HEK293T (cell line): ENCODE measurements around the gene SH3RF2.

ENCODE experiments used
- CTCF ChIA-PET: fragments of 350-600 bp; formaldehyde crosslinking; extraction: SDS; loops from one replicate; lab custom pipeline; 2021; ENCODE audit warnings: antibody characterized with exemption, inconsistent platforms; lab: Yijun Ruan, JAX
- POLR2A ChIA-PET: fragments of 350-600 bp; formaldehyde crosslinking; extraction: SDS; loops from one replicate; lab custom pipeline; 2020; ENCODE audit warnings: antibody characterized with exemption, inconsistent platforms; lab: Yijun Ruan, JAX
- DNase-seq: peaks from one replicate; pipeline ENCODE4 v3.0.0; 2012; ENCODE audit warnings: mixed read lengths; ENCODE audit errors: extremely low spot score
- ARNT ChIP-seq: fragments of 450-650 bp; IDR thresholded peaks from 2 replicates; pipeline ENCODE4 v1.6.1; 2017; ENCODE audit warnings: mild to moderate bottlenecking
- BHLHE40 ChIP-seq: fragments of 450-650 bp; IDR thresholded peaks from 2 replicates; pipeline ENCODE4 v1.6.1; 2016; ENCODE audit warnings: mild to moderate bottlenecking, moderate library complexity, borderline replicate concordance
- CTBP1 ChIP-seq: fragments of 450-650 bp; IDR thresholded peaks from 2 replicates; pipeline ENCODE4 v1.6.1; 2016; ENCODE audit warnings: borderline replicate concordance
- ELF4 ChIP-seq: fragments of 450-650 bp; IDR thresholded peaks from 2 replicates; pipeline ENCODE4 v1.6.1; 2017; ENCODE audit warnings: antibody characterized with exemption
- FOXA1 ChIP-seq: fragments of 450-650 bp; IDR thresholded peaks from 2 replicates; pipeline ENCODE4 v1.6.1; 2016; ENCODE audit warnings: mild to moderate bottlenecking
- FOXK2 ChIP-seq: fragments of 450-650 bp; IDR thresholded peaks from 2 replicates; pipeline ENCODE4 v1.6.1; 2016; ENCODE audit warnings: mild to moderate bottlenecking
- FOXM1 ChIP-seq: fragments of 450-650 bp; IDR thresholded peaks from 2 replicates; pipeline ENCODE4 v1.6.1; 2017; ENCODE audit warnings: mild to moderate bottlenecking, borderline replicate concordance
- HDGF ChIP-seq: fragments of 450-650 bp; IDR thresholded peaks from 2 replicates; pipeline ENCODE4 v1.6.1; 2017; ENCODE audit warnings: antibody characterized with exemption, borderline replicate concordance
- L3MBTL2 ChIP-seq: fragments of 450-650 bp; conservative IDR thresholded peaks from 2 replicates; pipeline ENCODE4 v1.6.1; 2016; ENCODE audit warnings: mild to moderate bottlenecking
- LEF1 ChIP-seq: fragments of 450-650 bp; IDR thresholded peaks from 2 replicates; pipeline ENCODE4 v1.6.1; 2017; ENCODE audit warnings: mild to moderate bottlenecking, borderline replicate concordance
- NFRKB ChIP-seq: fragments of 450-650 bp; IDR thresholded peaks from 2 replicates; pipeline ENCODE4 v1.6.1; 2016; ENCODE audit warnings: mild to moderate bottlenecking, moderate library complexity
- SP1 ChIP-seq: fragments of 450-650 bp; IDR thresholded peaks from 2 replicates; pipeline ENCODE4 v1.6.1; 2017
- SUZ12 ChIP-seq: fragments of 450-650 bp; IDR thresholded peaks from 2 replicates; pipeline ENCODE4 v1.6.1; 2016; ENCODE audit warnings: mild to moderate bottlenecking
- TARDBP ChIP-seq: fragments of 450-650 bp; IDR thresholded peaks from 2 replicates; pipeline ENCODE4 v1.6.1; 2016
- ZNF384 ChIP-seq: fragments of 450-650 bp; IDR thresholded peaks from 2 replicates; pipeline ENCODE4 v1.6.1; 2016
- TF ChIP-seq, protein P1 (sequence below): fragments of 450-650 bp; IDR thresholded peaks from 2 replicates; pipeline ENCODE4 v1.6.1; 2016

Gene SH3RF2

DNA sequence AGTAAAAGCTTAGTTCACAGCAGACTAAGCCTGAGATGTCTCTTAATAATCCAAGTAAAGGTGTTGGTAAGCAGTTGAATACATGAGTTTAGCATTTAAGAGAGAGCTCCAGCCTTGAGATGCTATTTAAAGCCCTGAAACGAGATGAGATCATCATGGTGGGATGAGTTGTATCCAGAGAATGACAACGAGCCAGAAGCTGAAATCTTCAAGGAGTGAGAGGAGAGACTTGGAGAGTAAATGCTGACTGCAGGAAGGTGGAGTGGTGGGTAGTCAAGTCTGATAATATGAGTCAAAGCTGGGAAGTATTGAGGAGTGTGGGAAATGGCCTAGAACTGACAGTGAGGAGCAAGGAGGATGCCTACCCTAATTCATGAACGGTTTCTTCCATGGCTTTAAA lies 115.3 kb downstream of the SH3RF2 start:
- CTCF ChIA-PET = interaction anchor here (1.1 kb wide), 1 partner anchor 11 kb away, joined by 9 read pairs; no protein-coding TSS in a partner anchor
- POLR2A ChIA-PET = no interaction called here
- TF ChIP-seq CTBP1 = no peak
- no peak for DNase-seq

DNA sequence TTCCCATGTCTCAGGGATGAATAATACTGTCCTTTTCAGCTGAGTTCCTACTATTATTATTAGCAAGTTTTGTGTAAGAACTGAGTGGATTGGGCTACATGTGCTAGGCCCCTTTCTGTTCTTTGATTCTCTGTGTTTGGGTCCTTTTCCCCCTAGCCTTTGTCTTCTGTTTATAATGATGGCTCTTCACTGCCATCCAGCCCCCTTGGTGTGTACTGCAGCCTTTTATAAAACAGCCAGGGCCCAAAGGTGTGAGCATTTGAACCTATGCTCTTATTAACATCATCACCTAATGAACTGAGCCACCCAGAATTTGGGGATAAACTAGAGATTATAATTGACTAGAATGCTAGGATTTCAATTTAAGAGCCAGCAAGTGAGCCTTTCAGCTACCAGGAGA lies 116.4 kb downstream of the SH3RF2 start:
- DNase-seq = peak; percentile 32
- CTCF ChIA-PET = interaction anchor here (1.2 kb wide), 1 partner anchor 10 kb away, joined by 4 read pairs; no protein-coding TSS in a partner anchor
- TF ChIP-seq CTBP1 (no peak), FOXA1 (no peak)
- POLR2A ChIA-PET = no interaction called here

DNA sequence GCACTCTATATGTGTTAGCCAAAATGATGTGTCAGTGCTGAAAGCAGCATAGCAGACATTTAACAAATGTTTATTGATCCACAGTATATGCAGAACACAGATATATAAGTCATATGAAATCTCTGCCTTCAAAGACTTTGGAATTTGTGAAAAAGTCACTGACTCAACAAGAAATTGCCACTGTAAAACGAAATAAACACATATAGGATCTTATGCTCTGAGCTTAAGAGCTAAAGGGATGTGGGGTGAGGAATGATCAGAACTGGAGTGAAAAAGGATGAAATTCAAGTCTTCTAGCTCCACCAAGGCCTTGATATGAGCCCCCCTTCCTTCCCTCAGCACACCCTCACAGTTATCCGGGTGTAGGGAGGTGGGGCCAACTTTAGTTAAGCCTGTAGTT lies 119.1 kb downstream of the SH3RF2 start:
- DNase-seq = no peak
- CTCF ChIA-PET = no interaction called here
- POLR2A ChIA-PET = no interaction called here
- TF ChIP-seq BHLHE40 (no peak), HDGF (no peak), NFRKB (no peak), ZNF384 (no peak), SUZ12 (no peak), CTBP1 (no peak), L3MBTL2 (no peak), FOXA1 (no peak)

DNA sequence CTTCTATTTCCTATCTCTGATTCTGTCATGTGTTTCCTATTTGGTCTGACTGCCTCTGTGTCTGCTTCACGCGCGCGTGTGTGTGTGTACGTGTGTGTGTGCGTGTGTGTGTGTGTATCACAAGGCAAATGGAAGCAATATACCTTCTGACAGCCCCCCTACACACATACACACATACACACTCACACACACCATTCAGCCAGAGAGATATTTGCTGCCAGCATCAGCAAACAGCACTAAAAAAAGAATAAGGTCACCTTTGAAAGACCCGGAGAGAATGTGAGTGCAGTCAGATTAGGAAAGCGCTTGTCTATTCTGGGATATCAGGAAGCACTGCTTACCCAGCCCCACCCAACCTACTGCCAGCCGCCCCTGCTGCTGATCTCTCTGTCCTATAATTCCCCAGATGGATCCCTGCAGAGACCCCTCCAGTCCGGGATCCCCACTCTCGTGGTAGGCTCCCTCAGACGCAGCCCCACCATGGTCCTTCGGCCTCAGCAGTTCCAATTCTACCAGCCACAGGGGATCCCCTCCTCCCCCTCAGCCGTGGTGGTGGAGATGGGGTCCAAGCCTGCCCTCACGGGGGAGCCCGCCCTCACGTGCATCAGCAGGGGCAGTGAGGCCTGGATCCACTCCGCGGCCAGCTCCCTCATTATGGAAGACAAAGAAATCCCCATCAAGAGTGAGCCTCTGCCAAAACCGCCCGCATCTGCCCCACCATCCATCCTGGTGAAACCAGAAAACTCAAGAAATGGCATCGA lies 123.3 kb downstream of the SH3RF2 start:
- TF ChIP-seq FOXK2 = no peak
- no peak for TF ChIP-seq ARNT
- TF ChIP-seq, protein P1, sequence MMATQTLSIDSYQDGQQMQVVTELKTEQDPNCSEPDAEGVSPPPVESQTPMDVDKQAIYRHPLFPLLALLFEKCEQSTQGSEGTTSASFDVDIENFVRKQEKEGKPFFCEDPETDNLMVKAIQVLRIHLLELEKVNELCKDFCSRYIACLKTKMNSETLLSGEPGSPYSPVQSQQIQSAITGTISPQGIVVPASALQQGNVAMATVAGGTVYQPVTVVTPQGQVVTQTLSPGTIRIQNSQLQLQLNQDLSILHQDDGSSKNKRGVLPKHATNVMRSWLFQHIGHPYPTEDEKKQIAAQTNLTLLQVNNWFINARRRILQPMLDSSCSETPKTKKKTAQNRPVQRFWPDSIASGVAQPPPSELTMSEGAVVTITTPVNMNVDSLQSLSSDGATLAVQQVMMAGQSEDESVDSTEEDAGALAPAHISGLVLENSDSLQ = no peak
- no peak for TF ChIP-seq NFRKB
- no peak for TF ChIP-seq LEF1
- TF ChIP-seq FOXM1 = no peak
- TF ChIP-seq ELF4 = no peak
- TF ChIP-seq HDGF = no peak
- TF ChIP-seq BHLHE40 = no peak
- CTCF ChIA-PET = no interaction called here
- POLR2A ChIA-PET = no interaction called here
- no peak for DNase-seq

DNA sequence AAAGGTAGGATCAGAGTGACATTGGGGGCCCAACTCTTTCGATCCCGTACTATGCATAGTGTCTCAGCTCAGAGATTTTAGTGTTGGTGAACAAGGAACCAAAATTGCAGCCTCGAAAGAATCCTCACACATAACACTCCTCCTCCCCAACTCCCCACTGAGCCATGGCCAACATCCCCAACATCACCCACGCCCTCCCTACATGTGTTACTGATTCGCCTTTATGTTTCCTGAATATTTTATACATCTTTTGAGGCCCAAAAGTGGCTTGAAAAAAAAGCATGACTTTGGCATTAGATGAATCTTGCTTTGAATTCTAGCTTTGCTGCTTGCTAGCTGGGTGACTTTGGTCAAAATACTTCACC lies 123.8 kb downstream of the SH3RF2 start:
- no peak for DNase-seq
- CTCF ChIA-PET = no interaction called here
- TF ChIP-seq HDGF (no peak), LEF1 (no peak), TARDBP (no peak), ELF4 (no peak), CTBP1 (no peak), L3MBTL2 (no peak)
- TF ChIP-seq, protein P1 = no peak
- POLR2A ChIA-PET = no interaction called here

DNA sequence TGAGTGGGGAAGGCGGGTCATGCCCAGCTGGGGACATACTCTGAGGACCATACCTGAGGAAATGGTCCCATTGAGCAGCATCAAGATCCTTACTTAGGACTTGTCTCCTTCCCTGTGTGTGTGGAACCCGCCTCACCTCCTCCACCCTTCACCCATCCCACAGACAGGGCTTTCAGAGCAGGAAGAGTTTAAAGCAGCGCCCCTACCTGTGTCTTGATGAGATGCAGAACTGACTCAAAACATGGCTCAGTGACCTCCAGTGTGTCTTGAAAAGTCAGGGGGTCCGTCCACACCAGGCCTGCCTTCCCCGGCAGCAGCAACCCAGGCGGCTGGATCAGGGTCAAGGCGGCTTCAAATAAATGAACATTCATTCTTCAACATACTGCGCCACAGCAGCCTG lies 130.6 kb downstream of the SH3RF2 start:
- TF ChIP-seq TARDBP = no peak
- no peak for TF ChIP-seq LEF1
- TF ChIP-seq NFRKB = no peak
- no peak for TF ChIP-seq SP1
- no peak for TF ChIP-seq L3MBTL2
- ChIA-PET CTCF (interaction anchor here (0.6 kb wide), 1 partner anchor 8 kb away, joined by 4 read pairs; no protein-coding TSS in a partner anchor), POLR2A (no interaction called here)

DNA sequence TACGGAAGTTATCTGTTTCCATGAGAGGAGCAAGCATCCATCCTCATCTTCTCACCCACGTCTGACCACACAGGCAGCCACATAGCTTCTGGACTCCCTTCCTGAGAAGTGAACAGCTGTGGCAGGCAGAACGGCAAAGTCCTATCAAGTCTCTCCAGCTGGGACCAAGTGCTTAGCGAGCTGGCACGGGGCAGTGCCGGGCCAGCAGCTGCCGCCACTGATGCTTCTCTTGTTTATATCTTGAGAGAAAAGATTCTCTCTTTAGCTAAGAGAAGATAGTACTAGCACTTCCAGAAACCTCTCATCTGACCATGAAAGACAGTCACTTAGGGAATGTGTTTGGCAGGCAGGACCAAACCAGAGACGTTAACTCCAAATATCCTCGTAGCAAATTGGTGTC lies 131.8 kb downstream of the SH3RF2 start:
- CTCF ChIA-PET = interaction anchor here (1.1 kb wide), 1 partner anchor 27 kb away, joined by 4 read pairs; no protein-coding TSS in a partner anchor
- TF ChIP-seq ARNT (no peak), BHLHE40 (no peak), ZNF384 (no peak), SUZ12 (no peak)
- DNase-seq = no peak
- POLR2A ChIA-PET = no interaction called here

More for the DNA sequence above, 130.6 kb downstream of the SH3RF2 start:
- DNase-seq = no peak

DNA sequence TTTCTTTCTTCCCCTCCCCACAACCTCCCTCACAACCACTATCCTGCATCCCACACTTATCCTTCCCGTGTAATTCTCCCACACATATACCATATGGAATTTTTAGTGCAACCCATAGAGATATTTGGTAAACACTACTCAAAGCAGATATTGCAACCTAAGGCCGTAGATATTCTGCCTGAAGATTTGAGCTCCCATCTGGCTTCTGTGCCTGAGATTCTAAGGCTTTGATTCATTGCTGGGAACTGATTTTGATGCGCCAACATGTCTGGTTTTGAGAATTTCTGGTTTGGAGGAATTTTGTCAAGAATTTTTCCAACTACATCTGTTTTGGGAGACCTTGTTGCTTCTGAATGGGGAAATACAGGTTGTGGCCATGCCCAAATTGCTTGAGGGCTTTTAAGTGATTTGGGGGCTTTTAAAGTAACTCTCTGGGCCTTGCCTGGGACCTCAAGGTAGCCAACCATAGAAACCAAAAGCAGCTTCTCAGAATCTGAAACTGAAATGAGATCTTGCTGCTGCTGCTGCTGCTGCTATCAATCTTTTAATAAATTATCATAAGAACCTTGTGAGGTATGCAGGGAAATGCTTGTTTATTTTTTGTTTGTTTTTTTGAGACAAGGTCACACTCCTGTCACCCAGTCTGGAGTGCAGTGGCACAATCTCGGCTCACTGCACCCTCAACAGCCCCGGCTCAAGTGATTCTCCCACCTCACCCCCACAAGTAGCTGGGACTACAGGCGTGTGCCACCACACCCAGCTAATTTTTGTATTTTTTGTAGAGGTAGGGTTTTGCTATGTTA lies 132.8 kb downstream of the SH3RF2 start:
- POLR2A ChIA-PET = no interaction called here
- TF ChIP-seq TARDBP = no peak
- CTCF ChIA-PET = no interaction called here
- DNase-seq = no peak
